Ureter (tissue), 1 donor: Measurements from ENCODE around the gene KCNQ1. TPM values are rescaled to one million over a fixed set of nuclear protein-coding genes. Genes with fewer than 3 reads are reported as not detected.

ENCODE experiments used
- DNase-seq: peaks from one replicate; pipeline ENCODE4 v3.0.0-alpha.2; 2020; ENCODE audit warnings: low spot score
- total RNA-seq: library from RNA; stranded (reverse); gene quantifications from one replicate; pipeline ENCODE4 v1.2.4, GENCODE V29; 2023
- donor health status: DM: yes; HTN: yes; CAD: no.

Gene KCNQ1
- total RNA-seq, 1 donor from 2014 or later, result 63.0 TPM

DNA sequence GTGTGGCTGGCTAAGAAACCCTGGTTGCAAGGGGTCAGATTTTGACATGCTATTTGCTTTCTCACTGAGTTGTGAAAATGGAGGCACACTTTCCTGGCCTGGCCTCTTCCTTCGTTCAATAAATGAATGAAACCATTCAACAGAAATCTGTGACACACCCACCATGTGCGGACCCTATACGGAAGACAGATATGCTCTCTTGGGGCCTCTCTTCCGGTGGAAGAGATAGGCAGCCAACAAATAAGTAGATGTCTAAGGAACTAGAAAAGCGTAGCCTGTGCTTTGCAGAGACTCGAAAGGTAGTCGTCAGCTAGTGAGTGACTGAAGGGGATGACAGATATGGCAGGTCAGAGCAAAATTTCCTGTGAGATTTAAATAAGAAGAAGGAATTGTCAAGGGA is 249.7 kb downstream of the KCNQ1 start:
- no peak for DNase-seq

DNA sequence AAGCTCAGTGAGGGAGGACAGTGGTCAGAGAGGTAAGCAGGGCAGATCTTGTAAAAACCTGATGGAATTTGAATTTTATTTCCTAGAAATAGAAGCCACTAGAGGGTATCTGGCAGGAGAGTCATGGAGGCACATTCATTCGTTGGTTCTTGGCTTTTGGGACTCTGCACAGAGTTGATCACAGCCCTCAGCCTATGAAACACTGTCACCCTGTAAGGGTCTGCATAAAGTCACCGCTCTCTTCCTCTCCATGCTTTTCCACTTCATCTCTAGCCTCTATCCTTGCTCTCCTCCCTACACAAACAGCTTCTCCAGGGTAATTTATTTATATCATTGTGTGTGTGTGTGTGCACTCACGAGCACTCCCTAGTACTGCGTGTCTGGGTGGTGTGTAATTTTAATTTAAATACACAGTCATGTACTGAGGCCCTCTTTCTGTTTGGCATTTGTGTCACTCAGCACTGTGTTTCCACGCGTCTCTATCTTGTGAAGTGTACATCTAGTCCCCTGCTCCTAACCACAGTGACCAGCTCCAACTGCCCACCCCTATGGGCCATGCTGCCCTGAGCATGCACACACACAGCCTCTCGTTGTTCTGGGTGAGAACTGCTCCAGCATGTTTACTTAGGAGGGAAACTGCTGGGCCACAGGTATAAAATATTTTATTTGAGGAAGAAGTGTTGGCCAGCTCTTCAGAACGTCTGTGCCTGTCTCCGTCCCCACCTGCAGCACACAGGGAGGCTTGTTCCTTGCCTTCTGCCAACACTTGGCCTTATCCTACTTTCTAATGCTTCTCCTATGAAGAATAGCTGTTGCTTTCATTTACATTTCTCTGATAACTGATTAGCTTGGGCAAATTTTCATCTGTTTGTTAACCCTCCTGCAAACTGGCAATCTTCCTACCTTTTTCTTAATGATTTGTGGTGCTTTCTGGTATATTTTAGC is 250.5 kb downstream of the KCNQ1 start:
- no peak for DNase-seq

DNA sequence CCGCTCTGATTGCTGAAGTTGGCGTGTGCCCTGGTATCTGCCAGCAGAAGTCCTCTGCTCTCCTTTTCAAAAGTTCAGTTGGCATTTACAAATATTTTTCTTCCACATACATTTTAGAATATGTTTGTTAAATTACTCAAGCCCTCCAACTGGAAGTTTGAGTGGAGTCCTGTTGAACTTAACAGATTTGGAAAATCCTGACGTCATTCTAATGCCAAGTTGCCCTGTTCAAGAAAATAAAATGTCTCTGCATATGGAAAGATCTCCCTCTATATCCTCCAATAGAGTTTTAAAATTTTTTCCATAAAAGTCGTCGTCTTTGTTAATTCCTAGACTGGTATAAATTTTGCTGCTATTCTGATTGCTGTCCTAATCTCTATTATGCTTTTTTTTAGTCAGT is 251.6 kb downstream of the KCNQ1 start:
- no peak for DNase-seq

GRCh38 chr11:2697866-2698265 is 253.1 kb downstream of the KCNQ1 start:
- no peak for DNase-seq

GRCh38 chr11:2698386-2699184 is 253.8 kb downstream of the KCNQ1 start:
- no peak for DNase-seq

DNA sequence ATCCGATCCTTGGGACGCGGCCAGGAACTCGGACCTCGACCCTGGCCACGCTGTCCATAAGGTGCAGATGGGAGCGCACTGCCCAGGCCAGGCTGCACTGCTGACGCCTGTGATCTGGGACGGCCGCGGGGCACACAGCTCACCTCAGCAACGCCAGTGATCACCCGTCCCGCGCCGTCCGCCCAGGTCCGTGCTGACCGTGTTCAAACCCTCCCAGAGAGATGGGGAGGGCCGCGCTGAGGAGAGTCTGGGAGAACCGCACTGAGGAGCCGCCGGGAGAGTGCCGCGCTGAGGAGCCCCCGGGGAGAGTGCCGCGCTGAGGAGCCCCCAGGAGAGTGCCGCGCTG is 254.3 kb downstream of the KCNQ1 start:
- DNase-seq, result no peak

GRCh38 chr11:2699531-2700414 is 255.0 kb downstream of the KCNQ1 start, which contains the start of gene KCNQ1OT1:
Gene KCNQ1OT1 (minus strand): TSS chr11:2699994.
- peak; percentile 91 for DNase-seq

DNA sequence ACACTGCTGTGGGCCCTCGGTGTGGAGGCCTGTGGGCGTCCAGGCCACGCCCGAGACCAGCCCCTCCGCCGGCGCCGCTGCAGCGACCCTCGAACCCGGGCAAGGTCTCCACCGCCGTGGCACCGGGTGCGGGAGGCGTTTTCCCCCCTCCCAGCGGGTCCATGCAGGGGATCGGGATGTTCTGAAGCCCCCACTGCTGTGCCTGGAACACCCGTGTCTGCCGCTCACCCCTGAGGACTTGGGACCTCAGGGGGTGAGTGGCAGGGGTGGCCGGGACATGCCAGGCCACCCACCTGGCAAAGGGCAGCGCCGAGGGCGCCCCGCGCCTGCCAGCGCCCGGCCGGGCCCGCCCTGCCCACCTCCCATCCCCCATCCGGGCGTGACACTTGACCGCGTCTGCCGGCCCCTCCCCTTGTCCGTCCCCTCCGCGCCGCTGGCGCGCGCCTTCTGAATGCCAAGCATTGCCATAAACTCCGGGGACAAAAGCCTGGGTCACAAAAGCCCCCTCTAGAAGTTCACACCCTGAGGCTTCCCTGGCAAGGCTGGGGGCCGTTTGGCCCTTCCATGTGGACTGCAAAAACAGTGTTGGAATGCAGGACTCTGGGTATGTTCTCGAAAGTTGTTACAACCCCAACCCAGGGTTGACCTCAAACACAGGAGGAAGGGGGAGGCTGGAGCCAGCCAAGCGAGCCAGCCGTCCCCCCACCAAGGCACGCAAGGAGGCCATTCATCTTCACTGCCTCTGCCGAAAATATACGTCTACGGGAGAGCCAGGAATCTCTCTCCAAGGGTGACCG is 255.8 kb downstream of the KCNQ1 start:
- peak; percentile 77 for DNase-seq

DNA sequence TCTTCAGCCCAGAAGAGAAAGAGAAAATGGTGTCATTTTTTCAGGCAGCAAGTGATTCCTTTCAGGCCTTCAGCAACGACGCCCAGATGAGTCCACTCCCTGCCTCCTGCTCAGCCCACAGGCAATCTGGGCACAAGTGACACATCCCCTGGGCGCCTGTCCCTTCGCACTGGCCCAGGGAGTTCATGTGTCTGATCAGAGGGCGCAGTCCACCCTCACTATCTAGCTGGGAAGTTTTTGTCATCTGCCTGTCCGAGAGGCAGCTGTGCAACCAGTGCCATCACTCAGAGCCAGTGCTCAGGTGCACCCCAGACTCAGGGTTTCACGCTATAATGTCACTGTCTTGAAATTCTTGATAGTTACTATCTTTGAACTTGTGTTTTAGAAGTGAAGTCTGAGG is 256.4 kb downstream of the KCNQ1 start:
- no peak for DNase-seq

- no peak for DNase-seq
Observed at GRCh38 chr11:2701898-2702434, 257.2 kb downstream of the KCNQ1 start.

DNA sequence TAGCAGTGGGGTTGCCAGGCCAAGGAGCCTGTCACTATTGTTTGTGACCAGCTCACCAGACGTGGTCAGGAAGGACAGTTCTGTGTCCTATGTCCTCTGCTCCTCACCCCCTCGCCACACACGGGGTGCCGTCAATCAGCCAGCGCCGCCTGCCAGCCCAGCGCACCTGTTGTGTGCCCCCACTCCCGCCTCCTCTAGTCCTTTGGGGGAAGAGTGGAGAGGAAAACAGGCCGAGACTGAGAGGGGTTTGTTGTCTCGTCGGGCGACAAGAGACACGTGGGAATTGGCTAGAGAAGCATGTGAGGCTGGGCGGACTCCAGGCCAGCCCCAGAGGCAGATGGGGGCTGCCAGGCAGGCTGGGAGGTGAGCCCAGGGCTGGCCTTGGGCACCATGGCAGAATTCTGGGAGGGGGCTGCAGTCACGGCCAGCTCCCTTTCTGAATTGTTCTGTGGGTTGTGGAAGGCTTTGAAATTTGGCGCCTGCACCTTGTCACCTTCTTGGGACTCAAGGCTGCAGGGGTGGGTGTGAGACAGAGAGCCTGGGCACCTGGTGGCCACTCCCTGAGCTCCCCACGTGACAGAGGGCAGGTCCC is 258.1 kb downstream of the KCNQ1 start:
- no peak for DNase-seq

DNA sequence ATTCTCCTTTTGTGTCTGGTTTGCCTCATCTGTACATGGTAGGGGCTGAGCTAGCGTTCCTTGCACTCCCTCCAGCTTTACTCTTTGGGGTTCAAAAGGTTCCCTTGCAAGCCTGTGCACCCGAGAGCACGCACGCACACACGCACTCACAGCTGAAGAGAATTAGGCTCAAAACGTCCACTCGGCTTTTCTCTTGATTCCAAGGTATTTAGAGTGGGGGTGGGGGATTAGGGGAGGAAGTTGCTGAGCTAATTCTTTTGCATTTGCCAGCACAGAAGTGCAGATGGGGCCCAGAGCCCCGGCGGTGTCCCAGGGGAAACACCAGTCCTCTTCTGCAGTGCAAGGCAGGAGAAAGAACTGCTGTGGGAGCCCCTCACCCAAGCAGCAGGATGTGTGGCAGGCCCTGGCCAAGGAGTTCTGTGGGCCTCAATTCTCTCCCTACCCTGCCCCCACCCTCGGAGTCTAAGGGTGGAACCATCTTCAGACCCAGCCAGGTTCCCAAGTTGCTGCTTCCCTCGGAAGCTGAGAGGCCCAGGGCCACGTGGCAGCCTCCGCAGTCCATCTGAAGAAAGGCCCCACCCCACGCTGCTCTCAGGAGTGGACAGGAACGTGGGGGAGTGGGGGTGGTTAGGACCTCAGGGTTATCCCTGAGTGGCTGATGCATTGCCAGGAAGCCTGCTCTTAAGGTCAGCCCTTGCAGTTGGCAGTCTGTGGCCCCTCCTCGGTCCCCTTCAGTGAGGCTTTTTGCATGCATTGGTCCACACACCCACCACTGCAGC is 258.7 kb downstream of the KCNQ1 start:
- no peak for DNase-seq

DNA sequence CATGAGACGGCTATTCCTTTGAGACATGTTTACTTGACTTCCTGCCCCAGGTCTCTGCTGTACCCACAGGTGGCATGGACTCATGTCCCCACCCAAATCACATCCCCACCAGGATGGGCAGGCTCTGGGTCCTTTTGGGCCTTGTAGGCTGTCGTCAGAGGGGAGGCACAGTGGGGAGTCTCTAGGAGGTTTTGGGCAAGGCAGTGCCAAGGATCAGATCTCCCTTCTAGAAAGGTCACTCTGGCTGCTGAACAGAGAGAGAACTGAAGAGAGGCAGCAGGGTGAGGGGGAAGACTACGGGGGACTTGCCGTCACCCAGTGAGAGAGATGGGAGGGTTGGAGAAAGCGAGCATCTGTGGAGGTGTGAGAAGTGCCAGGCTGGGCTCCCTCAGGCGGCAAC is 259.5 kb downstream of the KCNQ1 start:
- no peak for DNase-seq

GRCh38 chr11:2704896-2705606 is 260.2 kb downstream of the KCNQ1 start:
- DNase-seq, result no peak

DNA sequence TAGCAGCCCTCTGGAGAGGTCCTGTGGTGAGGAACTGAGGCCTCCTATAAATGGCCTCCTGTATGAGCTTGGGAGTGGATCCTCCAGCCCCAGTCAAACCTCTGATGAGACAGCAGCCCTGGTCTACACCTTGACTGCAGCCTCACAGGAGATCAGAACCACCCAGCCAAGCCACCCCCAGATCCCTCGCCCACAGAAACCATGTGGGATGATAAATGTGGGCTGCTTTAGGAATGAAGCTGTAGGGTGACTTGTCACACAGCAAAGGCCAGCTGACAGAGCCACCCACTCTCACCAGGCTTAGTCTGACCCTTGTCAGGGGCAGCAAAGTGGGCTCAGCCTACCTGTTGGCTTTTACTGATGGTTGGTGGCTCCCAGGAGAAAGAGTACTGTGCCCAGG is 261.5 kb downstream of the KCNQ1 start:
- no peak for DNase-seq

- no peak for DNase-seq
Observed at GRCh38 chr11:2707736-2708135, 262.9 kb downstream of the KCNQ1 start.

GRCh38 chr11:2708151-2708581 is 263.4 kb downstream of the KCNQ1 start:
- no peak for DNase-seq

- DNase-seq, result no peak
Observed at GRCh38 chr11:2708757-2709281, 264.0 kb downstream of the KCNQ1 start.

- no peak for DNase-seq
Observed at GRCh38 chr11:2709429-2709828, 264.6 kb downstream of the KCNQ1 start.
